ENCODE measurements around the gene TMEM63A. TPM values are rescaled to one million over a fixed set of nuclear protein-coding genes. Genes with fewer than 3 reads are reported as not detected.

Gene TMEM63A
- total and polyA plus RNA-seq, 2 donors (not counting 3 experiments of a cell fraction or from before 2014, with no cell fraction given) = 28.7 to 41.4 TPM

DNA sequence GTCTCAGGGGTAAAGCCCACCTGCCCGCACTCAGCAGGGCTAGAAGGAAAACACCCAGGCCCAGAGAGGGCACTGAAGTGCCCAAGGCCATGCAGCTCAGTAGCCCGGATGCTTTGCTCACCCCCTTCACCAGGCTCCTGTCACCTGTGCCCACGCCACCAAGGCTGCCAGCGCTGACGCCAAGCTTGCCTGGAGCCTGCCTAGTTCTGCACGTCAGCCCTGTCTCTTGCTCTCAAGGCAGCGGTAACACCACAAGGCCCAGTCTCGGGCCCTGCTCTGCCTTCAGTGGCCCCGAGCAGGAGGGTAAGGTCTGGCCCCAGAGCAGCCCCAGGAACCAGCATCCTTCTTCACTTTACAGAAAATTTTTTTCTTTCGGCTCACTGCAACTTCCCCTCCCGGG lies 7.7 kb downstream of the TMEM63A start:
- Histone ChIP-seq H3K27me3 (ENCODE audit: control insufficient read depth in 2 of 2, insufficient read depth in 2 of 2, low read length in 2 of 2) (no peaks in the 10 kb centered on the region), H3K9me1 (replicated peaks; ENCODE audit: control insufficient read depth, extremely low read depth, insufficient read depth, low read length) (no peaks in the 10 kb centered on the region), H3K4me1 (ENCODE audit: control insufficient read depth, extremely low read depth, insufficient read depth, low read length) (no peaks in the 10 kb centered on the region), H3K9me3 (replicated peaks; ENCODE audit: control insufficient read depth, insufficient read depth, low read length) (no peaks in the 10 kb centered on the region), H3K4me3 (replicated peaks in 1 of 3; ENCODE audit: insufficient read depth in 1 of 3, low read depth in 1 of 3, low read length in 3 of 3) (no peak overlapping the region), H2AFZ (ENCODE audit: low read depth, low read length) (no peak overlapping the region), H4K20me1 (replicated peaks; ENCODE audit: control insufficient read depth, extremely low read depth, insufficient read depth, low read length) (no peaks in the 10 kb centered on the region), H3K4me2 (ENCODE audit: insufficient read depth, low read length) (no peak overlapping the region), H3K36me3 (ENCODE audit: control insufficient read depth in 2 of 2, extremely low read depth in 1 of 2, insufficient read depth in 2 of 2, low read length in 2 of 2) (peaks cover 0 to 5% of the 10 kb centered on the region in 2 experiments), H3K79me2 (ENCODE audit: control insufficient read depth, insufficient read depth, low read length) (no peaks in the 10 kb centered on the region), H3K9ac (replicated peaks; ENCODE audit: extremely low read depth, insufficient read depth, low read length) (no peak overlapping the region), H3K27ac (ENCODE audit: insufficient read depth, low read depth, low read length) (no peak overlapping the region)
- no TSS peak for BruUV-seq (replicated peaks)
- TF ChIP-seq FOS (IDR thresholded peaks at IDR 0.05; ENCODE audit: borderline replicate concordance, insufficient read depth, low read length) (no peak), POLR2A (IDR thresholded peaks at IDR 0.05; ENCODE audit: low read depth, low read length) (no peak), JUN (IDR thresholded peaks at IDR 0.05; ENCODE audit: borderline replicate concordance, insufficient read depth, insufficient read length, low read depth) (no peak), MYC (IDR thresholded peaks at IDR 0.05; ENCODE audit: low read depth, low read length) (no peak), GATA2 (IDR thresholded peaks at IDR 0.05; ENCODE audit: insufficient read depth, insufficient read length, low read depth, low read length) (no peak), POLR2AphosphoS5 (IDR thresholded peaks at IDR 0.05; ENCODE audit: insufficient read depth, low read depth, low read length) (no peak), EZH2 (IDR thresholded peaks at IDR 0.05; ENCODE audit: borderline replicate concordance, low read depth, low read length, severe bottlenecking) (no peak), MAX (IDR thresholded peaks at IDR 0.05; ENCODE audit: insufficient read depth, insufficient read length) (no peak)
- TF ChIP-seq, protein P1, sequence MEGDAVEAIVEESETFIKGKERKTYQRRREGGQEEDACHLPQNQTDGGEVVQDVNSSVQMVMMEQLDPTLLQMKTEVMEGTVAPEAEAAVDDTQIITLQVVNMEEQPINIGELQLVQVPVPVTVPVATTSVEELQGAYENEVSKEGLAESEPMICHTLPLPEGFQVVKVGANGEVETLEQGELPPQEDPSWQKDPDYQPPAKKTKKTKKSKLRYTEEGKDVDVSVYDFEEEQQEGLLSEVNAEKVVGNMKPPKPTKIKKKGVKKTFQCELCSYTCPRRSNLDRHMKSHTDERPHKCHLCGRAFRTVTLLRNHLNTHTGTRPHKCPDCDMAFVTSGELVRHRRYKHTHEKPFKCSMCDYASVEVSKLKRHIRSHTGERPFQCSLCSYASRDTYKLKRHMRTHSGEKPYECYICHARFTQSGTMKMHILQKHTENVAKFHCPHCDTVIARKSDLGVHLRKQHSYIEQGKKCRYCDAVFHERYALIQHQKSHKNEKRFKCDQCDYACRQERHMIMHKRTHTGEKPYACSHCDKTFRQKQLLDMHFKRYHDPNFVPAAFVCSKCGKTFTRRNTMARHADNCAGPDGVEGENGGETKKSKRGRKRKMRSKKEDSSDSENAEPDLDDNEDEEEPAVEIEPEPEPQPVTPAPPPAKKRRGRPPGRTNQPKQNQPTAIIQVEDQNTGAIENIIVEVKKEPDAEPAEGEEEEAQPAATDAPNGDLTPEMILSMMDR (IDR thresholded peaks at IDR 0.05; ENCODE audit: extremely low read depth in 1 of 2, insufficient read depth in 1 of 2, low read depth in 1 of 2, low read length in 2 of 2) = no peak
- FAIRE-seq (no peak), DNase-seq (ENCODE audit: low read depth, low spot score) (no peak)
- ChIA-PET POLR2A (no interaction called here), CTCF (no interaction called here)
- dilution Hi-C loops (cut with MboI; ENCODE audit: extremely low pct_ligation_motif_present, low sequenced_read_pairs) (no loop called here), intact Hi-C loops (cut with micrococcal nuclease) (no loop called here)

All from endothelial cell of umbilical vein (primary cell).